Measurements from ENCODE around the gene PCGF3. TPM values are rescaled to one million over a fixed set of nuclear protein-coding genes. Genes with fewer than 3 reads are reported as not detected.

PCGF3 gene
- total RNA-seq, 4 donors from 2014 or later: 56.5 to 256 (median 97.2) TPM

DNA sequence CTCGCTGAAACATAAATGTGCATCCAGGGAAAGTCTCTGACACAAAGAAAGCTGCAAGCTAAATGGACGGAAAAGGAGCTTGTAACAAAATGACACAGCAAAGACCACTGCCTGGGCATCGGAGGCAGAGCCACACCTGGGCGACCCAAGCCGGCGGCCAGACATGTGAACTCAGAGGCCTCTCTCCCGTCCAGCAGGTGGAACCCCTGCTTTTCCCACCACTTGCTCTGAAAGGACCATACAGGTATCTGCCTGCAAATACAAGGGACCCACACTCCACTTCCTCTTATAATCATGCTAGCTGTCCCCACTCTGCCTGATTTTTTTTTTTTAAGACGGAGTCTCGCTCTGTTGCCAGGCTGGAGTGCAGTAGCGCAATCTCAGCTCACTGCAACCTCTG is 108.3 kb downstream of the PCGF3 start:
- intact Hi-C loops (cut with DNase I; ENCODE audit: low total_unique reads): no loop called here
- Histone ChIP-seq H3K4me1 (peaks cover 0 to 15% (median 7%) of the 10 kb centered on the region in 4 donors), H3K4me3 (no peak overlapping the region), H3K36me3 (no peaks in the 10 kb centered on the region), H3K27me3 (peaks cover 24% of the 10 kb centered on the region), H3K27ac (no peak overlapping the region), H3K9me3 (no peaks in the 10 kb centered on the region)
- TF ChIP-seq EP300 (IDR thresholded peaks at IDR 0.05; ENCODE audit: low read depth) (no peak), POLR2AphosphoS5 (IDR thresholded peaks at IDR 0.05) (no peak), POLR2A (IDR thresholded peaks at IDR 0.05) (no peak)
- TF ChIP-seq, protein P1, sequence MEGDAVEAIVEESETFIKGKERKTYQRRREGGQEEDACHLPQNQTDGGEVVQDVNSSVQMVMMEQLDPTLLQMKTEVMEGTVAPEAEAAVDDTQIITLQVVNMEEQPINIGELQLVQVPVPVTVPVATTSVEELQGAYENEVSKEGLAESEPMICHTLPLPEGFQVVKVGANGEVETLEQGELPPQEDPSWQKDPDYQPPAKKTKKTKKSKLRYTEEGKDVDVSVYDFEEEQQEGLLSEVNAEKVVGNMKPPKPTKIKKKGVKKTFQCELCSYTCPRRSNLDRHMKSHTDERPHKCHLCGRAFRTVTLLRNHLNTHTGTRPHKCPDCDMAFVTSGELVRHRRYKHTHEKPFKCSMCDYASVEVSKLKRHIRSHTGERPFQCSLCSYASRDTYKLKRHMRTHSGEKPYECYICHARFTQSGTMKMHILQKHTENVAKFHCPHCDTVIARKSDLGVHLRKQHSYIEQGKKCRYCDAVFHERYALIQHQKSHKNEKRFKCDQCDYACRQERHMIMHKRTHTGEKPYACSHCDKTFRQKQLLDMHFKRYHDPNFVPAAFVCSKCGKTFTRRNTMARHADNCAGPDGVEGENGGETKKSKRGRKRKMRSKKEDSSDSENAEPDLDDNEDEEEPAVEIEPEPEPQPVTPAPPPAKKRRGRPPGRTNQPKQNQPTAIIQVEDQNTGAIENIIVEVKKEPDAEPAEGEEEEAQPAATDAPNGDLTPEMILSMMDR (IDR thresholded peaks at IDR 0.05): no peak
- 64 to 79% methylated on average over 7 to 10 of the region's 10 CpGs for WGBS, 2 donors (ENCODE audit: low coverage in 1 of 2)
- in situ Hi-C loops (cut with MboI; ENCODE audit: low pct_ligation_motif_present in 1 of 4, low pct_unique_long_range_greater_than_20kb in 1 of 4, low sequenced_read_pairs in 3 of 4): no loop called here
- DNase-seq: no peak

DNA sequence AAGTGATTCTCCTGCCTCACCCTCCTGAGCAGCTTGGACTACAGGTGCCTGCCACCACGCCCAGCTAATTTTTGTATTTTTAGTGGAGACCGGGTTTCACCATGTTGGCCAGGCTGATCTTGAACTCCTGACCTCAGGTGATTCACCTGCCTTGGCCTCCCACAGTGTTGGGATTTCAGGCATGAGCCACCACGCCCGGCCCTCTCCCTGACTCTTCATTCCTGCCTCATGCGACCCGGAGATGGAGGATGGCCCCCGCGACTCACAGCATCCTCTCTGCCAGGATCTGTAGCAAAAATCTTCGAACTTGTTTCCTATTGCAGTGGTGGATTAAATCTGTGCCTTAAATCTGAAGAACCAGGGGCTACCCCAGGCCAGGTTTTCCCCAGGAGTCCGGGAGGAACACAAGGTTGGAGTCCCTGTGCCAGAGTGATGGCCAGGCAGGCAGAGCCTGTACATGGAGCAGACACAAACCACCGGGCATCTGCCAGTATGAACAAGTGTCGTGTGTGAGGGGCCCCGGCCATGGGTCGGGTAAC is 108.7 kb downstream of the PCGF3 start:
- Histone ChIP-seq H3K4me1 (peaks cover 0 to 15% (median 7%) of the 10 kb centered on the region in 4 donors), H3K9me3 (no peaks in the 10 kb centered on the region), H3K4me3 (no peak overlapping the region), H3K36me3 (no peaks in the 10 kb centered on the region), H3K27ac (no peak overlapping the region), H3K27me3 (peaks cover 24% of the 10 kb centered on the region)
- WGBS, 2 donors (ENCODE audit: low coverage in 1 of 2): 71% methylated on average over 14 of the region's 14 CpGs; no CpG with 5 or more reads in 1 of the 2 donors
- intact Hi-C loops (cut with DNase I; ENCODE audit: low total_unique reads) (no loop called here), in situ Hi-C loops (cut with MboI; ENCODE audit: low pct_ligation_motif_present in 1 of 4, low pct_unique_long_range_greater_than_20kb in 1 of 4, low sequenced_read_pairs in 3 of 4) (no loop called here)
- no peak for TF ChIP-seq POLR2AphosphoS5 (IDR thresholded peaks at IDR 0.05)
- DNase-seq: no peak

DNA sequence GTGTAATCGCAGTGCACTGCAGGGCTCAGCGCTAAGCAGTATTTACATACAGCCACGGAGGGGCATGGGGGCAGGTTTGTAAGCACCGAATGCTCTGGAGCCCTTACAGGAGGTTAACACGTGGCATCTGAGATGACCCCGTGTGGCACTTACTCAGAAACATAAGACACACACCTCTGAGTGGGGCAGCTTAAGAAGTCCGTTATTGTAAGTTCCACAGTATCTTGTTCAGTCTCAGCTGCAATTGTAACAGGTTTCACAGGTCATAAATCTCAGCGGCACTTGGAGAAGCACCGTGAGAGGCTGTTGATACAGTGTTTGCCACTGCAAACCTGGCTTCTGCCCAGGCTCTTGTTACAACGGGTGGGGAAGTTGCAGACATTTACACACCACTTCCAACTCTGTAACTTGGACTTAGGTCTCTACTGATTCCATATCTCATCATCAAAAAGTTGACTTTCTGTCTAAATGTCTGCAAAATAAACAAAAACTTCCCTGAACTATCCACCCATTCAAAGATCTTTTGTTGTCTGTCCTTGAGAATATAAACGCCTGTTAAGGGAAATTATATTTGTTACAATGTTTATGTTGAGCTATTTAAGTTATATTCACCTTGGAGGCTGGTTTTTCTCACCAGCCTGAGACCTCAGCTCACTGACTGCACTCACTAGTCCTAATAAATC is 110.0 kb downstream of the PCGF3 start:
- in situ Hi-C loops (cut with MboI; ENCODE audit: low pct_ligation_motif_present in 1 of 4, low pct_unique_long_range_greater_than_20kb in 1 of 4, low sequenced_read_pairs in 3 of 4) (no loop called here), intact Hi-C loops (cut with DNase I; ENCODE audit: low total_unique reads) (no loop called here)
- TF ChIP-seq, protein P1 (IDR thresholded peaks at IDR 0.05): no peak
- TF ChIP-seq EP300 (IDR thresholded peaks at IDR 0.05; ENCODE audit: low read depth): no peak
- no peak for TF ChIP-seq POLR2AphosphoS5 (IDR thresholded peaks at IDR 0.05)
- TF ChIP-seq POLR2A (IDR thresholded peaks at IDR 0.05): no peak
- WGBS, 2 donors (ENCODE audit: low coverage in 1 of 2): 4 to 11% methylated on average over 6 to 11 of the region's 11 CpGs
- Histone ChIP-seq H3K4me1 (peaks cover 0 to 15% (median 7%) of the 10 kb centered on the region in 4 donors), H3K27me3 (peaks cover 35% of the 10 kb centered on the region), H3K4me3 (no peak overlapping the region), H3K36me3 (no peaks in the 10 kb centered on the region), H3K27ac (peak overlapping the region in 2 of 4 donors; percentile 26 to 65), H3K9me3 (no peaks in the 10 kb centered on the region)
- DNase-seq: peak; percentile 67

DNA sequence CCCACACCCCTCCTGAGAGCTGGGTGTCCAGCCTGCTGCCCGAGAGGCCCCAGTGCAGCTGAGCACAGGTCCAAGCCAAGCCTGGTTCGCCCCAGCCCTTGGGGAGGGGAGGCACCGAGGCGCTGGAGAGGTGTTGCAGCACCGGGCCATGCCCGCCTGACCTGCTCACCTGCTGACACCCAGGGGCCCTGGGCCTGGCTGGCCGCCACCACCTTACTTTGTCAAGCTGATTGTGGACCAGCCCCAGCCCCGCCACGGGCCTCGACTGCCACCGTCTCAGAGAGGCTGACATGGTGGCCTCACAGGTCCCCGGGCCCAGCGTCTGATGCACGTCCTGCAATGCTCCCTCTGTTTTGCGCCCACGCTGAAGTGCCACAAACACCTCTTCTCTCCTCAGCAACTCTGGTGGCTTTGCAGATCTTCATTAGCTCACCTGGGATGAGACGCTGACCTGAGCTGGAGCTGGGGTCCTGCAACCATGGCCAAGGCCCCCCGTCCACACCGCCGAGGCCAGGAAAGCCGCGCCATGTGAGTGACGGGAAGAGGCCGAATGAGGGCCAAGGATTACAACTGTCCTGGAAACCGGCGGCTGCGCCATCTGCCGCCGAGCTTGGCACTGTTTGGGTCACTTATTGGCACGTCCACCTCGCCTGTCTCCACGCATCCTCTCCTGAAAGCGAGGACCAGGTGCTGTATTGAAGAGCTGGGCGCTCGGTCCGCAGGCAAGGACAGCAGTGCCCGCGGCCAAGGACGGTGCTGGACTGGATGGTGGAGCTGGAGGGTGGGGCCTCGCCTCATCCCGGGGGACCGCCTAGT is 112.7 kb downstream of the PCGF3 start:
- Histone ChIP-seq H3K36me3 (no peaks in the 10 kb centered on the region), H3K9me3 (no peaks in the 10 kb centered on the region), H3K27ac (no peak overlapping the region), H3K4me1 (peaks cover 0 to 15% (median 7%) of the 10 kb centered on the region in 4 donors), H3K4me3 (no peak overlapping the region), H3K27me3 (peaks cover 51% of the 10 kb centered on the region)
- WGBS, 2 donors (ENCODE audit: low coverage in 1 of 2): 86 to 100% methylated on average over 1 to 28 of the region's 42 CpGs
- DNase-seq: no peak
- in situ Hi-C loops (cut with MboI; ENCODE audit: low pct_ligation_motif_present in 1 of 4, low pct_unique_long_range_greater_than_20kb in 1 of 4, low sequenced_read_pairs in 3 of 4) (no loop called here), intact Hi-C loops (cut with DNase I; ENCODE audit: low total_unique reads) (no loop called here)
- no peak for TF ChIP-seq POLR2A (IDR thresholded peaks at IDR 0.05)
- TF ChIP-seq EP300 (IDR thresholded peaks at IDR 0.05; ENCODE audit: low read depth): no peak
- TF ChIP-seq POLR2AphosphoS5 (IDR thresholded peaks at IDR 0.05): no peak
- TF ChIP-seq, protein P1 (IDR thresholded peaks at IDR 0.05): no peak

Data from transverse colon (tissue), 4 donors.